Mesendoderm (in vitro differentiated cells): ENCODE results near the gene SPTBN1.

Experiments used
- DNase-seq: peaks from one replicate; pipeline ENCODE4 v3.0.0; 2013
- H2AK5ac ChIP-seq: 2 replicates; pipeline ENCODE4 v1.6.1; 2013; ENCODE audit warnings: low read length, inconsistent platforms
- H2BK120ac ChIP-seq: 2 replicates; pipeline ENCODE4 v1.6.1; 2013; ENCODE audit warnings: low read depth, mild to moderate bottlenecking, low read length, moderate library complexity, mixed read lengths
- H2BK15ac ChIP-seq: replicated peaks from 2 replicates; pipeline ENCODE4 v1.6.1; 2013; ENCODE audit warnings: low read depth, mild to moderate bottlenecking, moderate library complexity
- H2BK5ac ChIP-seq: 2 replicates; pipeline ENCODE4 v1.6.1; 2013; ENCODE audit warnings: low read length, inconsistent platforms
- H3K18ac ChIP-seq: 2 replicates; pipeline ENCODE4 v1.6.1; 2013; ENCODE audit warnings: mild to moderate bottlenecking, low read length, mixed read lengths
- H3K23ac ChIP-seq: one replicate; pipeline ENCODE4 v1.6.1; 2013; ENCODE audit warnings: low read length
- H3K27ac ChIP-seq: 2 replicates; pipeline ENCODE4 v1.5.1; 2013; ENCODE audit warnings: low read depth, mild to moderate bottlenecking, inconsistent platforms, low read length, moderate library complexity
- H3K27me3 ChIP-seq: 2 replicates; pipeline ENCODE4 v1.6.1; 2013; ENCODE audit warnings: low read length, control low read depth, mild to moderate bottlenecking, inconsistent platforms; ENCODE audit not compliant: insufficient read depth, poor library complexity
- H3K36me3 ChIP-seq: 2 replicates; pipeline ENCODE4 v1.6.1; 2013; ENCODE audit warnings: low read length, inconsistent platforms; ENCODE audit not compliant: control insufficient read depth, insufficient read depth
- H3K4ac ChIP-seq: one replicate; pipeline ENCODE4 v1.6.1; 2013; ENCODE audit warnings: low read depth, mild to moderate bottlenecking, low read length, moderate library complexity
- H3K4me1 ChIP-seq: 2 replicates; pipeline ENCODE4 v1.6.1; 2013; ENCODE audit warnings: low read depth, low read length, inconsistent platforms; ENCODE audit not compliant: control insufficient read depth
- H3K4me2 ChIP-seq: 2 replicates; pipeline ENCODE4 v1.6.1; 2013; ENCODE audit warnings: low read length
- H3K4me3 ChIP-seq: 2 replicates; pipeline ENCODE4 v1.5.1; 2013; ENCODE audit warnings: mild to moderate bottlenecking, low read length
- H3K56ac ChIP-seq: one replicate; pipeline ENCODE4 v1.6.1; 2013; ENCODE audit warnings: low read length
- H3K79me1 ChIP-seq: 2 replicates; pipeline ENCODE4 v1.6.1; 2013; ENCODE audit warnings: low read length, inconsistent platforms
- H3K79me2 ChIP-seq: 2 replicates; pipeline ENCODE4 v1.6.1; 2013; ENCODE audit warnings: mild to moderate bottlenecking, low read length; ENCODE audit not compliant: control insufficient read depth, insufficient read depth
- H3K9ac ChIP-seq: 2 replicates; pipeline ENCODE4 v1.6.1; 2013; ENCODE audit warnings: low read length, inconsistent platforms
- H4K5ac ChIP-seq: one replicate; pipeline ENCODE4 v1.6.1; 2013; ENCODE audit warnings: low read length
- H4K8ac ChIP-seq: one replicate; pipeline ENCODE4 v1.6.1; 2013; ENCODE audit warnings: low read depth, mild to moderate bottlenecking, control low read depth, low read length, moderate library complexity
- WGBS: extraction: QIAGEN DNeasy Blood & Tissue Kit; methylation state at CpG from one replicate; pipeline ENCODE4 v1.1.7; 2013; ENCODE audit warnings: low lambda C conversion rate, missing lambda C conversion rate; ENCODE audit not compliant: insufficient coverage; ENCODE audit errors: extremely low coverage; 5-methylcytosine and 5-hydroxymethylcytosine counted together

SPTBN1 gene

GRCh38 chr2:54655046-54655809 lies 199.1 kb downstream of the SPTBN1 start:
- WGBS, result no CpG with 5 or more reads among the region's 14 CpGs
- no peak overlapping the region for H3K27ac ChIP-seq
- H3K56ac ChIP-seq, result no peak overlapping the region
- no peak overlapping the region for H3K9ac ChIP-seq
- H3K27me3 ChIP-seq, result no peaks in the 10 kb centered on the region
- no peak overlapping the region for H3K4me2 ChIP-seq
- no peak overlapping the region for H2BK15ac ChIP-seq
- no peak overlapping the region for H3K18ac ChIP-seq
- no peak overlapping the region for H3K23ac ChIP-seq
- no peak overlapping the region for H3K4me3 ChIP-seq
- no peak for DNase-seq
- no peak overlapping the region for H3K4ac ChIP-seq
- no peaks in the 10 kb centered on the region for H3K79me1 ChIP-seq
- no peaks in the 10 kb centered on the region for H3K79me2 ChIP-seq
- H2AK5ac ChIP-seq, result no peak overlapping the region
- H4K5ac ChIP-seq, result no peak overlapping the region
- H4K8ac ChIP-seq, result no peak overlapping the region
- H2BK5ac ChIP-seq, result no peak overlapping the region
- peaks cover 11% of the 10 kb centered on the region for H3K36me3 ChIP-seq
- H3K4me1 ChIP-seq, result no peaks in the 10 kb centered on the region
- H2BK120ac ChIP-seq, result no peak overlapping the region

GRCh38 chr2:54656863-54657262 lies 200.7 kb downstream of the SPTBN1 start:
- Histone ChIP-seq H3K27ac (no peak overlapping the region), H3K79me1 (no peaks in the 10 kb centered on the region), H2BK5ac (no peak overlapping the region), H2BK15ac (no peak overlapping the region), H3K27me3 (no peaks in the 10 kb centered on the region), H2BK120ac (no peak overlapping the region), H3K4me3 (no peak overlapping the region), H3K4ac (no peak overlapping the region), H3K4me1 (no peaks in the 10 kb centered on the region), H3K79me2 (no peaks in the 10 kb centered on the region), H3K9ac (no peak overlapping the region), H2AK5ac (no peak overlapping the region), H3K23ac (no peak overlapping the region), H4K5ac (no peak overlapping the region), H3K18ac (no peak overlapping the region), H3K4me2 (no peak overlapping the region), H3K56ac (no peak overlapping the region), H3K36me3 (peaks cover 9% of the 10 kb centered on the region), H4K8ac (no peak overlapping the region)
- WGBS, result no CpG with 5 or more reads among the region's 3 CpGs
- DNase-seq, result no peak

- peak; percentile 63 for DNase-seq
- Histone ChIP-seq H3K23ac (no peak overlapping the region), H3K79me1 (no peaks in the 10 kb centered on the region), H3K27me3 (no peaks in the 10 kb centered on the region), H2BK15ac (no peak overlapping the region), H3K79me2 (no peaks in the 10 kb centered on the region), H3K4me1 (no peaks in the 10 kb centered on the region), H3K36me3 (peaks cover 9% of the 10 kb centered on the region), H3K18ac (no peak overlapping the region), H3K27ac (no peak overlapping the region), H3K4me3 (no peak overlapping the region), H2BK120ac (no peak overlapping the region), H3K9ac (no peak overlapping the region), H2BK5ac (no peak overlapping the region), H4K8ac (no peak overlapping the region), H3K4ac (no peak overlapping the region), H3K56ac (no peak overlapping the region), H2AK5ac (no peak overlapping the region), H3K4me2 (no peak overlapping the region), H4K5ac (no peak overlapping the region)
- no CpG with 5 or more reads among the region's 12 CpGs for WGBS
Observed at GRCh38 chr2:54657664-54658083, 201.5 kb downstream of the SPTBN1 start.

- no peak overlapping the region for H4K8ac ChIP-seq
- no peak overlapping the region for H3K18ac ChIP-seq
- no peak overlapping the region for H4K5ac ChIP-seq
- no peaks in the 10 kb centered on the region for H3K79me2 ChIP-seq
- no peak overlapping the region for H2BK5ac ChIP-seq
- H3K9ac ChIP-seq, result no peak overlapping the region
- H3K56ac ChIP-seq, result no peak overlapping the region
- H2AK5ac ChIP-seq, result no peak overlapping the region
- DNase-seq, result no peak
- H3K23ac ChIP-seq, result no peak overlapping the region
- peaks cover 9% of the 10 kb centered on the region for H3K36me3 ChIP-seq
- no peaks in the 10 kb centered on the region for H3K27me3 ChIP-seq
- no peak overlapping the region for H2BK15ac ChIP-seq
- H3K4ac ChIP-seq, result no peak overlapping the region
- H3K4me1 ChIP-seq, result no peaks in the 10 kb centered on the region
- no peak overlapping the region for H3K27ac ChIP-seq
- H3K4me2 ChIP-seq, result no peak overlapping the region
- no peak overlapping the region for H2BK120ac ChIP-seq
- H3K4me3 ChIP-seq, result no peak overlapping the region
- H3K79me1 ChIP-seq, result no peaks in the 10 kb centered on the region
- no CpG with 5 or more reads among the region's 1 CpG for WGBS
Observed at GRCh38 chr2:54658564-54659071, 202.5 kb downstream of the SPTBN1 start.

GRCh38 chr2:54659527-54659926 lies 203.4 kb downstream of the SPTBN1 start:
- Histone ChIP-seq H4K8ac (no peak overlapping the region), H3K36me3 (peaks cover 8% of the 10 kb centered on the region), H2BK120ac (no peak overlapping the region), H2BK5ac (no peak overlapping the region), H4K5ac (no peak overlapping the region), H3K18ac (no peak overlapping the region), H3K4me2 (no peak overlapping the region), H3K79me1 (no peaks in the 10 kb centered on the region), H3K27ac (no peak overlapping the region), H3K4me1 (no peaks in the 10 kb centered on the region), H3K56ac (no peak overlapping the region), H3K23ac (no peak overlapping the region), H2BK15ac (no peak overlapping the region), H3K27me3 (no peaks in the 10 kb centered on the region), H3K4ac (no peak overlapping the region), H3K79me2 (no peaks in the 10 kb centered on the region), H3K4me3 (no peak overlapping the region), H2AK5ac (no peak overlapping the region), H3K9ac (no peak overlapping the region)
- no CpG with 5 or more reads among the region's 4 CpGs for WGBS
- DNase-seq, result no peak

GRCh38 chr2:54660752-54661151 lies 204.6 kb downstream of the SPTBN1 start:
- Histone ChIP-seq H4K5ac (no peak overlapping the region), H3K36me3 (peaks cover 5% of the 10 kb centered on the region), H3K4ac (no peak overlapping the region), H3K4me1 (no peaks in the 10 kb centered on the region), H3K79me2 (no peaks in the 10 kb centered on the region), H3K56ac (no peak overlapping the region), H2BK15ac (no peak overlapping the region), H3K23ac (no peak overlapping the region), H3K27ac (no peak overlapping the region), H3K18ac (no peak overlapping the region), H3K79me1 (no peaks in the 10 kb centered on the region), H3K4me3 (no peak overlapping the region), H2AK5ac (no peak overlapping the region), H3K9ac (no peak overlapping the region), H2BK120ac (no peak overlapping the region), H4K8ac (no peak overlapping the region), H2BK5ac (no peak overlapping the region), H3K27me3 (no peaks in the 10 kb centered on the region), H3K4me2 (no peak overlapping the region)
- DNase-seq, result no peak
- WGBS, result no CpG with 5 or more reads among the region's 12 CpGs
